ENCODE results near the gene PBX4. TPM values are rescaled to one million over a fixed set of nuclear protein-coding genes. Genes with fewer than 3 reads are reported as not detected.

The PBX4 gene
- total RNA-seq, 2 experiments from 2014 or later: 5.0 to 6.7 TPM

DNA sequence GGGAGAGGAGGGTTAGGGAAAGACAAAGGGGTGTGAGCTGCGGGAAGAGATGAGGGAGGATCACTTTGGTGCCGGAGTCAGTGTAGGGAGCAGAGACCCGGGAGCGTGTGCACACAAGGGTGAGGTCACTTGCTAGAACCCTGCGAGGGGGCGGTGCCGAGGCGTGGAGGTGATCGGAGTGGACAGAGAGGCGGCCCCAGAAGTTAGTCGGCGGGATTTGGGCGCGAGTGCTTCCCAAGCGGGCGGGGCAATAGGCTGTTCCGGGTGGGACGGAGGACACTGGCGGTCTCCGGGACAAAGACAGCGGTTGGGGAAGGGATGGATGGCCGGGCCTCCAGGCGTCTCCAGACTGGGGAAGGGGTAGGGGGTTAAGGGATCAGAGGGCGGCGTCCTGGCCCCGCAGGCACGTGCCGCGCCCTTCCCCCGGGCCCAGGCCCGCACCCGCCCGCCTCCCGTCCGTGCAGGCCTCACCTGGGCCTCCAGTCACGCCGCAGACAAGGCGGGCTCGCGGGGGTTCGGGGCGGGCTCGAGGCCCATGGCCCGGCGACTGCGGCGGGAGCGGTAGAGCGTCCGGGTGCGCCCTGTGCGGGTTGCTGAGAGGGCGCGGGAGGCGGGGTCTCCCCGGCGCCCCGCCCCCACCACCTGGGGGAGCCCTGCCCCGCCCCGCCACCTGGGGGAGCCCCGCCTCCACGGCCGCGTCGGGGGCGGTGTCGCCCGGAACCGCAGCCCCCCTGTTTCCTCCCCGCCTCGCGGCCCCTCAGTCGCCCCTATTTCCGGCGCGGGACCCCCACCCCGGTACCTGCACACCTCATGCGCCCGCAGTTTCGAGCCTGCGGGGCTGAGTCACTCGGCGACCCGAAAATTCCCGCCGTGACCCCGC is 9.4 kb upstream of the PBX4 start, which contains the start of gene LPAR2:
Gene LPAR2 (minus strand): TSS at position 600 of the 880 bp plus-strand sequence. CDS start 945 bp downstream, outside the sequence.
- DNase-seq (ENCODE audit: low spot score): peak; percentile 82
- CTCF ChIA-PET (ENCODE audit: unreplicated experiment): no interaction called here
- peak within 1 kb of the TSS; percentile 81 for H3K4me2 ChIP-seq (ENCODE audit: low read length)
- no peak within 1 kb of the TSS for H3K27ac ChIP-seq (ENCODE audit: low read depth, low read length, poor library complexity, severe bottlenecking)
- H3K4me3 ChIP-seq (ENCODE audit: low read depth, low read length, poor library complexity, severe bottlenecking): peak within 1 kb of the TSS; percentile 70
- peak within 1 kb of the TSS; percentile 71; the same call in 1 of the 2 replicates for H2AFZ ChIP-seq (ENCODE audit: low read length)
- POLR2A ChIA-PET: interaction anchor here (1.0 kb wide), 1 partner anchor 41 kb away, joined by 4 read pairs; no protein-coding TSS in a partner anchor
- H3K79me2 ChIP-seq (ENCODE audit: insufficient read depth, low read depth, low read length): no peaks in the 10 kb centered on the region
- peaks cover 18% of the 10 kb centered on the region for H3K4me1 ChIP-seq (ENCODE audit: insufficient read depth, low read length, poor library complexity, severe bottlenecking)
- no TSS peak for BruUV-seq (replicated peaks)
- H3K9me2 ChIP-seq (ENCODE audit: insufficient read depth, low read length): no peaks in the 10 kb centered on the region
- intact Hi-C loops (cut with micrococcal nuclease; ENCODE audit: unreplicated experiment): no loop called here
- H3K9me3 ChIP-seq (ENCODE audit: low read length): no peaks in the 10 kb centered on the region
- no peak for TF ChIP-seq EZH2phosphoT487 (IDR thresholded peaks at IDR 0.05; ENCODE audit: borderline replicate concordance, low read depth, low read length)
- TF ChIP-seq, protein P1, sequence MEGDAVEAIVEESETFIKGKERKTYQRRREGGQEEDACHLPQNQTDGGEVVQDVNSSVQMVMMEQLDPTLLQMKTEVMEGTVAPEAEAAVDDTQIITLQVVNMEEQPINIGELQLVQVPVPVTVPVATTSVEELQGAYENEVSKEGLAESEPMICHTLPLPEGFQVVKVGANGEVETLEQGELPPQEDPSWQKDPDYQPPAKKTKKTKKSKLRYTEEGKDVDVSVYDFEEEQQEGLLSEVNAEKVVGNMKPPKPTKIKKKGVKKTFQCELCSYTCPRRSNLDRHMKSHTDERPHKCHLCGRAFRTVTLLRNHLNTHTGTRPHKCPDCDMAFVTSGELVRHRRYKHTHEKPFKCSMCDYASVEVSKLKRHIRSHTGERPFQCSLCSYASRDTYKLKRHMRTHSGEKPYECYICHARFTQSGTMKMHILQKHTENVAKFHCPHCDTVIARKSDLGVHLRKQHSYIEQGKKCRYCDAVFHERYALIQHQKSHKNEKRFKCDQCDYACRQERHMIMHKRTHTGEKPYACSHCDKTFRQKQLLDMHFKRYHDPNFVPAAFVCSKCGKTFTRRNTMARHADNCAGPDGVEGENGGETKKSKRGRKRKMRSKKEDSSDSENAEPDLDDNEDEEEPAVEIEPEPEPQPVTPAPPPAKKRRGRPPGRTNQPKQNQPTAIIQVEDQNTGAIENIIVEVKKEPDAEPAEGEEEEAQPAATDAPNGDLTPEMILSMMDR (conservative IDR thresholded peaks at IDR 0.05; ENCODE audit: low read length): no peak; the same call in 1 of the 2 replicates
- no peaks in the 10 kb centered on the region for H4K20me1 ChIP-seq (ENCODE audit: insufficient read depth, low read length)
- H3K36me3 ChIP-seq (ENCODE audit: insufficient read depth, low read length): peaks cover 31% of the 10 kb centered on the region

DNA sequence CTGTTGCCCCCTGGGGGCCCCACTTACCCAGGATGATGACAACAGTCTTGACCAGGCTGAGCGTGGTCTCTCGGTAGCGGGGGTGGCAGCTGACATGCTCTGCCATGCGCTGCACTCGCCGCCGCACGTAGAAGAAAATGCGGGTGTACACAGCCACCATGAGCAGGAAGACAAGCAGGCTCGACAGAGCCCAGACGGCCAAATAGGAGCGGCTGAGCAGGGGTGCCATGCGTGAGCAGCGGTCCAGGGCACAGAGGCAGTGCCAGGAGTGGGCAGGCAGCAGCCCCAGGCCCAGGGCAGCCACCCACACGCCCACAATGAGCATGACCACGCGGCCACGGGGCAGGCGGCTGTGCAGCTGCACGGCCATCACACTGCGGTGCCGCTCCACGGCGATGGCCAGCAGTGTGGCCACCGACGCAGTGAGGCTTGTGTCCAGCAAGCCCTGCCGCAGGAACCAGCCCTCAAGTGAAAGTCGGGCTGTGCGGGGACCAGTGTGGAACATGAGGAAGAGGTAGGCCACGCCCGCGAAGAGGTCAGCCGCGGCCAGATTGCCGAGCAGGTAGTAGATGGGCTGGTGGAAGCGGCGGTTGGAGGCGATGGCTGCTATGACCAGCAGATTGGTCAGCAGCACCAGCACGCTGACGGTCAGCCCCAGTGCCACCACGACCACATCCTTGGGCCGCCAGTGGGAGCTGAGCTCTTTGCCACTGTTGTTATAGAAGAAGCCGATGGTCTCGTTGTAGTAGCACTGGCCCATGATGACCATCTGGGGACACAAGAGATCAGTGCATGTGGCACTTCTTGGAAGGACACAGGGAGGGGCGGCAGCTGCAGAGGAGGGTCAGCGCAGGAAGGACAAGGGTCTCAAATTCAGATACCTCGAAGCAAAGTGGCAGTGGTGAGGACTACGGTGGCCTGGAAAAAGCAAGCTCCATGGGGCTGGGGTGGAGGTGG is 8.3 kb upstream of the PBX4 start:
- CTCF ChIA-PET (ENCODE audit: unreplicated experiment): no interaction called here
- BruUV-seq (replicated peaks): no TSS peak
- no peak overlapping the region for H2AFZ ChIP-seq (ENCODE audit: low read length)
- no peak overlapping the region for H3K27ac ChIP-seq (ENCODE audit: low read depth, low read length, poor library complexity, severe bottlenecking)
- H3K9me3 ChIP-seq (ENCODE audit: low read length): no peaks in the 10 kb centered on the region
- H3K9me2 ChIP-seq (ENCODE audit: insufficient read depth, low read length): no peaks in the 10 kb centered on the region
- no peak for DNase-seq (ENCODE audit: low spot score)
- H3K4me2 ChIP-seq (ENCODE audit: low read length): peak overlapping the region; percentile 81
- H4K20me1 ChIP-seq (ENCODE audit: insufficient read depth, low read length): no peaks in the 10 kb centered on the region
- intact Hi-C loops (cut with micrococcal nuclease; ENCODE audit: unreplicated experiment): no loop called here
- H3K79me2 ChIP-seq (ENCODE audit: insufficient read depth, low read depth, low read length): no peaks in the 10 kb centered on the region
- H3K36me3 ChIP-seq (ENCODE audit: insufficient read depth, low read length): peaks cover 22% of the 10 kb centered on the region; the same call in 1 of the 2 replicates
- H3K4me1 ChIP-seq (ENCODE audit: insufficient read depth, low read length, poor library complexity, severe bottlenecking): peaks cover 18% of the 10 kb centered on the region
- POLR2A ChIA-PET: interaction anchor here (0.6 to 1.0 kb wide), 2 partner anchors 39 to 42 kb away, joined by 3 to 4 read pairs; no protein-coding TSS in a partner anchor
- H3K4me3 ChIP-seq (ENCODE audit: low read depth, low read length, poor library complexity, severe bottlenecking): peak overlapping the region; percentile 70
- TF ChIP-seq, protein P1 (conservative IDR thresholded peaks at IDR 0.05; ENCODE audit: low read length): no peak
- TF ChIP-seq EZH2phosphoT487 (IDR thresholded peaks at IDR 0.05; ENCODE audit: borderline replicate concordance, low read depth, low read length): no peak
